T-helper 17 cell (primary cell): Measurements from ENCODE around the gene NOS1. TPM values are rescaled to one million over a fixed set of nuclear protein-coding genes. Genes with fewer than 3 reads are reported as not detected.

Source experiments
- ATAC-seq: fragments of 150-1000 bp; cut with Tn5 transposase; 2 replicates; pipeline ENCODE4 v1.10.0; 2021; ENCODE audit warnings: mild to moderate bottlenecking, moderate library complexity
- DNase-seq, 3 donors: peaks; one replicate each; pipeline versions ENCODE4 v3.0.0 to v3.0.0-alpha.2; 2020 to 2021
- H3K9me3 ChIP-seq: one replicate; pipeline ENCODE4 v1.7.0; 2013; ENCODE audit warnings: low read length, mild to moderate bottlenecking; ENCODE audit not compliant: control insufficient read depth, poor library complexity, severe bottlenecking
- H3K27ac Mint-ChIP-seq: one replicate; pipeline ENCODE4 v1.8.0; 2022; ENCODE audit warnings: mild to moderate bottlenecking, moderate library complexity, mixed read lengths
- H3K27me3 Mint-ChIP-seq: one replicate; pipeline ENCODE4 v1.8.0; 2022; ENCODE audit warnings: mixed read lengths
- H3K36me3 Mint-ChIP-seq: one replicate; pipeline ENCODE4 v1.8.0; 2022; ENCODE audit warnings: low read depth, mixed read lengths
- H3K4me1 Mint-ChIP-seq: one replicate; pipeline ENCODE4 v1.8.0; 2022; ENCODE audit warnings: mild to moderate bottlenecking, mixed read lengths
- H3K4me3 Mint-ChIP-seq: one replicate; pipeline ENCODE4 v1.8.0; 2022; ENCODE audit warnings: mild to moderate bottlenecking, moderate library complexity, mixed read lengths
- total RNA-seq, 4 donors: library from RNA in 2 of 4; stranded (reverse) in 2 of 4; gene quantifications; one replicate each; pipeline ENCODE4 v1.2.3 and lab custom pipeline; 2022 to 2026

NOS1 gene
- total RNA-seq, 2 donors from 2014 or later, result not detected

DNA sequence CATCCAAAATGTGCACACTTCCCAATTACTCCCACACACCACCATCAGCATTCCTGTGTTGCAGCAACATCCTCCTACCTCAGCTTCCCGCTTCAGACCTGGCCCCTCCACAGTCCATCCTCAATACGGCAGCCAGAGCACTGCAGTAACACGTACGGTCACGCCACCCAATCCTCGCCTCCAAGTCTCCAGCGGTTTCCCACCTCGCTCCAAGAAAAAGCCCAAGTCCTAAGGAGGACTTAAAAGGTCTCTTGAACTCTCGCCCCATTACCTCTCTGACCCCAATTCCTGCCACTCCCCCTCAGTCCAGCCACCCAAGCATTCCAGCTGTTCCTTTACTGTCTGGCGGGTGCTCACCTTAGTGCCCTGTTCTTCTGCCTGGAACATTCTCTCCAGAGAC lies 183.1 kb downstream of the NOS1 start:
- no peak for DNase-seq

DNA sequence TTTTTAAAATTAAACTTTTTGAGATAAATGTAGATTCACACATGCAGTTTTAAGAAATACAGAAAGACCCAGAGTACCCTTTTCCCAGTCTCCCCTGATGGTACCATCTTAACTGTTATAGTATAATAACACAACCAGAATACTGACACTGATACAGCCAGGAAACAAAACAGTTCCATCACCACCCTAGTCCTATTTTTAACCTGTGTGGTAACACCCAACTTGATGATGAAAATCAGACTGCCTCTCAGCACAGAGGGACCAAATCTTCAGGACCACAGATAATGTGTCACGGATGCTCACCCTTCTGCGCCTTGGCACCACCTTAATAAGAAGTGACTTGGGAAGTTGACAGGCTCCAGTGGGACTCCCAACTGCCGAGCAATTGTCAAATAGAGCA lies 189.3 kb downstream of the NOS1 start:
- Mint-ChIP-seq H3K4me3 (no peak overlapping the region), H3K4me1 (peaks cover 10% of the 10 kb centered on the region), H3K36me3 (peaks cover 10% of the 10 kb centered on the region), H3K27ac (peak overlapping the region; percentile 62), H3K27me3 (no peaks in the 10 kb centered on the region)
- H3K9me3 ChIP-seq, result no peaks in the 10 kb centered on the region
- DNase-seq, result no peak
- no peak for ATAC-seq

More for the DNA sequence above, 183.1 kb downstream of the NOS1 start:
- no peaks in the 10 kb centered on the region for H3K27me3 Mint-ChIP-seq
- H3K27ac Mint-ChIP-seq, result peak overlapping the region; percentile 37
- ATAC-seq, result no peak
- H3K9me3 ChIP-seq, result no peaks in the 10 kb centered on the region
- no peak overlapping the region for H3K4me3 Mint-ChIP-seq
- peaks cover 23% of the 10 kb centered on the region for H3K4me1 Mint-ChIP-seq
- peaks cover 16% of the 10 kb centered on the region for H3K36me3 Mint-ChIP-seq

DNA sequence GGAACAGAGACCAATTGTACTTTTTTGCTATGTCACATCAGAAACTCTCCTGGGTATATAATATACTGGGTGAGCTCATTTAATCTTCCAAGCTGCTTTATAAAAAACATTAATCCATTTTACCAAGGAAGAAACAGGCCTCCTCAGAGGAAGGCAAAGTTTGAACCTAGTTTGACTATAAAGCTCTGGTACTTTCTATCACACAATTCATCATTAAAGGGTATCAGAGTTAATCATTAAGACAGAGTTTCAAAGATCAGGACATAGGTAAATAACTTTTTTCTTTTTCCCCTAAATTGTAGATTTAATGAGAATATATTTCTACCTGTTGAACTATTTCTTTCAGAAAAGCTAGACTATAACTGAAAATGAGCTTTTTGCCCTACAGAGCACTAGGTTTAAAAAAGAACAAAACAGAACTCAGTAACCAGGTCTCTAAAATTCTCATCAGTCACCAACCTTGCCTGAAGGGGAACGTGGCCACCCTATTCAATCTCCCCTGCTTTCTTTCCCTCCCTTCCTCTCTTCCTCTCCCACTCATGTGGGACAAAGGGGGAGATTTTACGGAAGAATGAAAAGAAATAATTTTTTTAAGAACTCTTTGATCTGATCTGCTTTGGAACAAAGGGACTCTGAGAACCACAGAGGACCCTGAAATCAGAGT lies 189.8 kb downstream of the NOS1 start:
- H3K27ac Mint-ChIP-seq, result peak overlapping the region; percentile 62
- no peaks in the 10 kb centered on the region for H3K27me3 Mint-ChIP-seq
- no peak overlapping the region for H3K4me3 Mint-ChIP-seq
- no peak for DNase-seq
- H3K4me1 Mint-ChIP-seq, result peaks cover 11% of the 10 kb centered on the region
- no peak for ATAC-seq
- H3K9me3 ChIP-seq, result no peaks in the 10 kb centered on the region
- peaks cover 15% of the 10 kb centered on the region for H3K36me3 Mint-ChIP-seq

DNA sequence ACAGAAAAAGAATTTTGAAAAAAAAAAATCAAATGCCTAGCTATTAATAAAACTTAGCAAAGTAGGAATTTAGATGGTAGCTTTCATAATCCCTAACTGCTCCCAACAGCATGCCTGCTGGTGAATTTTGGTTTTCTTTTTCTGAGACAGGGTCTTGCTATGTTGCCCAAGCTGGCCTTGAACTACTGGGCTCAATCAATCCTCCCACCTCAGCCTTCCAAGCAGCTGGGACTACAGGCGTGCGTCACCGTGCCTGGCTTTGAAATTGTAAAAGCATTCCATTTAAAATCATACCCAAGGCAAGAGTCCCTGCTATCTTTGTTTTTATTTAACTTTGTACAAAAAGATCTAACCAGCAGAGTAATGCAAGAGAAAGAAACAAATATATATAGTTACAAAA lies 191.9 kb downstream of the NOS1 start:
- H3K4me1 Mint-ChIP-seq, result peaks cover 4% of the 10 kb centered on the region

DNA sequence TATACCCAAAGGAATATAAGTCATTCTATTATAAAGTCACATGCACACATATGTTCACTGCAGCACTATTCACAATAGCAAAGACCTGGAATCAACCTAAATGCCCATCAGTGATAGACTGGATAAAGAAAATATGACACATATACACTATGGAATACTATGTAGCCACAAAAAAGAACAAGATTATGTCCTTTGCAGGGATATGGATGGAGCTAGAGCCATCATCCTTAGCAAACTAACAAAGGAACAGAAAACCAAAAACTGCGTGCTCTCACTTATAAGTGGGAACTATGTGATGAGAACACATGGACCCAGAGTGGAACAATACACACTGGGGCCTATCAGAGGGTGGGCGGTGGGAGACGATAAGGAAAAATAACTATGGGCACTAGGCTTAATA lies 192.4 kb downstream of the NOS1 start:
- no peak for ATAC-seq
- Mint-ChIP-seq H3K4me3 (no peak overlapping the region), H3K27ac (no peak overlapping the region), H3K36me3 (peaks cover 9% of the 10 kb centered on the region), H3K4me1 (peaks cover 4% of the 10 kb centered on the region), H3K27me3 (no peaks in the 10 kb centered on the region)
- H3K9me3 ChIP-seq, result no peaks in the 10 kb centered on the region
- DNase-seq, result no peak

More for the DNA sequence above, 191.9 kb downstream of the NOS1 start:
- no peak for ATAC-seq
- H3K9me3 ChIP-seq, result no peaks in the 10 kb centered on the region
- Mint-ChIP-seq H3K27ac (no peak overlapping the region), H3K36me3 (peaks cover 11% of the 10 kb centered on the region), H3K4me3 (no peak overlapping the region), H3K27me3 (no peaks in the 10 kb centered on the region)
- no peak for DNase-seq

DNA sequence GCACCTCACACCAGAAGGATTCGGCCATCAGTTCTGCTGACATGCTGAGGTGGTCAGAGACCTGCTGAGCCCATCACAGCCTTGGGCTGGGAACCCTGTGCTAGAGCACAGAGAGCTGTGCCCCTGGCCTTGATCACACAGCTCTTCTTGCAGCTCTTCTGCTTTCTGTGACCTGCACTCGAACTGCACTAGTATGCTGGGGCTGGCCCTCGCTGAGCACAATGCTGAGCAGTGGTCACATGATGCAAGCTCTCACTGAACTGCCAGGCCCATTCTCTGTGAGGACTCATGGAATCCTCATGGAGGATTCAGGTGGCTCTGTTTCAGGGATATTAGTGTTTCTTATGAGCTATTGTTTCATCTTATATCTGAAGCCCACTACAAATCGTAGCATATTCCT lies 193.7 kb downstream of the NOS1 start:
- no peak overlapping the region for H3K4me3 Mint-ChIP-seq
- DNase-seq, result no peak

DNA sequence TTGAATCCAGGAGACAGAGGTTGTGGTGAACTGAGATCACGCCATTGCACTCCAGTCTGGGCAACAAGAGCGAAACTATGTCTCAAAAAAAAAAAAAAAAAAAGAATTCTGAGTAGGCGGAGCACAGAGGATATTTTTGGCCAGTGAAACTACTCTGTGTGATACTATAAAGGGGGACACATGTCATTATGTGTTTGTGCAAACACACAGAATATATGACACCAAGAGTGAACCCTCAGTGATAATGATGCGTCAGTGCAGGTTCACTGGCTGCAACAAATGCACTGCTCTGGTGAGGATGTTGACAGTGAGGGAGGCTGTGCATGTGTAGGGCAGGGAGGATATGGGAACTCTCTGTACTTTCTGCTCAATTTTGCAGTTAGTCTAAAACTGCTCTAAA lies 195.3 kb downstream of the NOS1 start:
- ATAC-seq (no peak), DNase-seq (no peak)
- H3K9me3 ChIP-seq, result no peaks in the 10 kb centered on the region
- Mint-ChIP-seq H3K27me3 (no peaks in the 10 kb centered on the region), H3K27ac (no peak overlapping the region), H3K4me3 (no peak overlapping the region), H3K36me3 (peaks cover 21% of the 10 kb centered on the region), H3K4me1 (peaks cover 8% of the 10 kb centered on the region)

More for the DNA sequence above, 193.7 kb downstream of the NOS1 start:
- no peaks in the 10 kb centered on the region for H3K9me3 ChIP-seq
- no peaks in the 10 kb centered on the region for H3K27me3 Mint-ChIP-seq
- H3K27ac Mint-ChIP-seq, result no peak overlapping the region
- ATAC-seq, result no peak
- peaks cover 9% of the 10 kb centered on the region for H3K36me3 Mint-ChIP-seq
- H3K4me1 Mint-ChIP-seq, result peaks cover 4% of the 10 kb centered on the region

DNA sequence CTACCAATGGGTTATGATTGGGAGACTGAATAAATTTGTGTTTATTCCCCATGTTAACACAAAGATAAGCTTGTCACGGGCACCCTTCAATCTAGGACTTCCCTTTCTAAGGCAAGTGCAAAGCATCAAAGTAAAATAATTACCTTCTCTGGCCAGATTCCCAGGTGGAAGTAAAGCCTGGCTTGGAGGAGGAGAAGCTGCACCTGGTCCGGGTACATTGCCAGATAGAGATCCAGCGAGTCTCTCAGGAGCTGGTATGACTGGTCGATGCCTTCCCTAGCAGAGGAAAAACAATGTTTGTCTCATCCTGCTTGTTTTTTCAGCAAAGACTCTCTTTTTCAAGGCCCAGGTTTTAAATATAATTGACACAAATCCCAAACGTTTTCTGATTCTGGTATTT lies 196.1 kb downstream of the NOS1 start:
- peaks cover 22% of the 10 kb centered on the region for H3K36me3 Mint-ChIP-seq
- no peaks in the 10 kb centered on the region for H3K27me3 Mint-ChIP-seq

DNA sequence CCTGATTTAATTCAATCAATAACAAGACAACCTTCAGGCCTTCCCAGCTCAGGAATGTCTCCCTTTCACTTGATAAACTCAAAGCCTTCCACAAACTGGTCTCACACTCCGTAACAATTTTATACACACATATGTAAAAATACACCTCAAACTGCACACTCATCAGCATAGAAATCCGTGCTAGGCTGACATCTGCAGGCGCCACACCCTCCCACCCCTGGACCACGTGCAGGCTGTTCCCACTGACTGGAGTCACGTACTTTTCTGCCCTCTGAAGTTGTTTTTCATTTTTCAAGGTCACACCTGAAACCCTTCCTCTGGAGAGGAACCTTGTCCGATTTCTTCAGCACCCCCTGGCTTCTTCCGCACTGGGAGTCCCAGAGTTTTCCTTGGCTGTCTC lies 198.8 kb downstream of the NOS1 start:
- peaks cover 22% of the 10 kb centered on the region for H3K36me3 Mint-ChIP-seq
- ATAC-seq, result no peak

More for the DNA sequence above, 196.1 kb downstream of the NOS1 start:
- DNase-seq (no peak), ATAC-seq (no peak)
- peaks cover 11% of the 10 kb centered on the region for H3K4me1 Mint-ChIP-seq
- no peak overlapping the region for H3K4me3 Mint-ChIP-seq
- H3K9me3 ChIP-seq, result no peaks in the 10 kb centered on the region
- H3K27ac Mint-ChIP-seq, result no peak overlapping the region

DNA sequence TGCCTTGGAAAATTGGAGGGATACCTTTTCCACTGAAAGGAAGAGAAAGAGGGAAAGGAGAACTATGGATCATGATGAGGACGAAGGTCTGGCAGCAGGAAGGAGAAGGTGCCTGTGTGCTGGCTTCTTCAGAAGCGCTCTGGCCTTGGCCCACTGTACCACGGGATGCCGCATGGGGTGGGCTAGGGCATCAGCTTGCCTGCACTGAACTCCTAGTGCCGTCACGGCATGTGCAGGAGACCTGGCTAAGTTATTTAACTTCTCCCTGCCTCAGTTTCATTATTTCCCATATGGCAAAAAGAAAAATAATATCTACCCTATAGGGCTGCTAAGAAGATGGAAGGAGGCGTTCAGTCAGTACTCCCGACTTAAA lies 199.3 kb downstream of the NOS1 start:
- peaks cover 24% of the 10 kb centered on the region for H3K36me3 Mint-ChIP-seq
- no peak overlapping the region for H3K27ac Mint-ChIP-seq

More for the DNA sequence above, 198.8 kb downstream of the NOS1 start:
- H3K4me1 Mint-ChIP-seq, result peaks cover 11% of the 10 kb centered on the region
- no peak for DNase-seq
- no peak overlapping the region for H3K4me3 Mint-ChIP-seq
- H3K9me3 ChIP-seq, result no peaks in the 10 kb centered on the region
- H3K27ac Mint-ChIP-seq, result peak overlapping the region; percentile 32
- no peaks in the 10 kb centered on the region for H3K27me3 Mint-ChIP-seq

DNA sequence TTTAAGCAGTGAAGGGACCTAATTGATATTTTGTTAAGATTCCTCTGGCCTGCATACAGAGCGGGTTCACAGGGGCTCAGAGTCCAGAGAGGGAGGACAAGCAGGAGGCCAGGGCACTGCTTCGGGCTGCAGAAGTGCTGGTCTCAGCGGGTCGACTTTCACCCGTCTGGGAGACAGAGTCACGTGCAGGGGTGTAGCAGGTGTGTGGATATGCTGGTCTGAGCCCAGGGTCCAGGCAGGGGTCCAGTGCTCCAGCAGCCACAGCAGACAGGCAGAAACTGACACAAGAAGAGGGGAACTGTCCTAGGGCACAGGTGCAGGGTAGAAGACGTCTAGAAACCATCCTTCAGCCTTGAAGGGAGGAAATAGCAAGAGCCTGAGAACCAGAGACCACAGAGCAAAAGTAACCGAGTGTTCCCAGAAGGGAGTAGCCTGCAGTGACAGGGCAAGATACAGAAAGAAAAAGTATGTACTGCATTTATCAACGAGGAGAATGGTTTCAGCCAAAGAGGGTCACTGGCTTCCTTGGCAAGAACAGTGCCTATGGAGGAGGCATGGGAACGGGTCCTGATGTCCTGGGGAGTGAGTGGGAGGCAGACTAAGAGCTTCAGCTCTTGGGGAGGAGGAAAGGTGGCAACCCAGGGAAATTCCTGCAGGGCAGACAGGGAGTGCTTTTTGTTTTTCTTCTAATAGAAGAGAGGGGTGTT lies 199.8 kb downstream of the NOS1 start:
- Mint-ChIP-seq H3K4me1 (peaks cover 7% of the 10 kb centered on the region), H3K27me3 (no peaks in the 10 kb centered on the region), H3K4me3 (no peak overlapping the region), H3K27ac (peak overlapping the region; percentile 88), H3K36me3 (peaks cover 19% of the 10 kb centered on the region)
- H3K9me3 ChIP-seq, result no peaks in the 10 kb centered on the region
- DNase-seq, result no peak
- no peak for ATAC-seq

More for the DNA sequence above, 199.3 kb downstream of the NOS1 start:
- DNase-seq (no peak), ATAC-seq (no peak)
- H3K9me3 ChIP-seq, result no peaks in the 10 kb centered on the region
- H3K4me1 Mint-ChIP-seq, result peaks cover 11% of the 10 kb centered on the region
- no peaks in the 10 kb centered on the region for H3K27me3 Mint-ChIP-seq
- no peak overlapping the region for H3K4me3 Mint-ChIP-seq

DNA sequence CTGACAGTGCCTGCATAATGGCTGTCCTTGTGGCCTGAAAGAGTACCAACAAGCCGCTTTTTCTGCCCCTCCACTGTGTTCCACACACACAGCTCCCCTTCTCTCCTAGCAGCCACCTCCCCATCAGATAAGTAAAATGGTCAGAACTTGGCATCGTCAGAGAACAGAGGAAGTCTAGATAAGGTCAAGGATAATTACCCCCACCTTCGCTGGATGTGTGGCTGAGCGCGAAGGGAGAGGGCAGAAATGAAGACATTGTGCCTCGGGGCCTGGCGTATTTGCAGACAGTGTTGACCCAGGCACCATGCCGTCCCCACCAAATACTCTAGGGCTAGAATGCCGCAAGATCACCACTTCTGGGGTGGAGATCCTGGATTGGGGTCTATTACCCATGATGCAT lies 201.8 kb downstream of the NOS1 start:
- H3K4me1 Mint-ChIP-seq, result peaks cover 7% of the 10 kb centered on the region
- H3K27me3 Mint-ChIP-seq, result no peaks in the 10 kb centered on the region
- H3K36me3 Mint-ChIP-seq, result peaks cover 19% of the 10 kb centered on the region
- no peaks in the 10 kb centered on the region for H3K9me3 ChIP-seq
- H3K27ac Mint-ChIP-seq, result peak overlapping the region; percentile 34
- no peak overlapping the region for H3K4me3 Mint-ChIP-seq
- ATAC-seq, result no peak
- no peak for DNase-seq

DNA sequence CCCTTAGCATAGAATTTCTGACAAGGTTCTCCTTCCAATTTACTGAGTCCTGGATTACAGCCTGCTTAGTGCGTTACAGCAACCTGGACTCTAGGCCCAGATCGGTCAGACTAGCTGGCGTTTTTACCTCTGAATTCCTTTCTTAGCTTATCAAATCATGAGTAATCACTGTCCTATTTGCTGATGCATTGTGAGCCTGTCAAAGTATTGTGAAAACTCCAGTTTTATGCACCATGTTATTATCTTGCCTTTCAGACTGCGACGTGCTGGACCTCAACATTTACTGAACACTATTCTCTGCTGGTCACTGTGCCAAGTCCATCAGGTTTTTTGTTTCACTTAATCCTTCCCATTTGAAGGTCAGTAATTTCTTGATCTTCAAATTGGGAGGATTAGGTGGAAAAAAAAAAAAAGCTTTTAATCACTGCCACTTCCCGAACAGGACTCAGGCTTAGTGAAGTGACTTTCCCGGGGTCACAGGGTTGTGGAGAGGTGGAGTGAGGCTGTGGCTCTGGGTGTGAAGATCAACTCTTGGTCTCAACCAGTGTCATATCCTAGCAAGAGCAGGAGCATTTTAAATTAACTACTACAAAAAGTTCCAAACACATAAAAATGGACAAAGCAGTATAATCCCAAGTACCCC lies 202.4 kb downstream of the NOS1 start:
- H3K9me3 ChIP-seq, result no peaks in the 10 kb centered on the region
- H3K27me3 Mint-ChIP-seq, result no peaks in the 10 kb centered on the region
- peak overlapping the region; percentile 34 for H3K27ac Mint-ChIP-seq
- H3K4me1 Mint-ChIP-seq, result peaks cover 7% of the 10 kb centered on the region
- H3K4me3 Mint-ChIP-seq, result peak overlapping the region; percentile 25
- H3K36me3 Mint-ChIP-seq, result peaks cover 19% of the 10 kb centered on the region
- DNase-seq (no peak), ATAC-seq (no peak)
